ENCODE measurements around the gene NFIC. TPM values are rescaled to one million over a fixed set of nuclear protein-coding genes. Genes with fewer than 3 reads are reported as not detected.

Gene NFIC
- total and polyA plus RNA-seq, 2 of the 4 experiments (the other 2 are of a cell fraction): 21.9 to 32.1 TPM

DNA sequence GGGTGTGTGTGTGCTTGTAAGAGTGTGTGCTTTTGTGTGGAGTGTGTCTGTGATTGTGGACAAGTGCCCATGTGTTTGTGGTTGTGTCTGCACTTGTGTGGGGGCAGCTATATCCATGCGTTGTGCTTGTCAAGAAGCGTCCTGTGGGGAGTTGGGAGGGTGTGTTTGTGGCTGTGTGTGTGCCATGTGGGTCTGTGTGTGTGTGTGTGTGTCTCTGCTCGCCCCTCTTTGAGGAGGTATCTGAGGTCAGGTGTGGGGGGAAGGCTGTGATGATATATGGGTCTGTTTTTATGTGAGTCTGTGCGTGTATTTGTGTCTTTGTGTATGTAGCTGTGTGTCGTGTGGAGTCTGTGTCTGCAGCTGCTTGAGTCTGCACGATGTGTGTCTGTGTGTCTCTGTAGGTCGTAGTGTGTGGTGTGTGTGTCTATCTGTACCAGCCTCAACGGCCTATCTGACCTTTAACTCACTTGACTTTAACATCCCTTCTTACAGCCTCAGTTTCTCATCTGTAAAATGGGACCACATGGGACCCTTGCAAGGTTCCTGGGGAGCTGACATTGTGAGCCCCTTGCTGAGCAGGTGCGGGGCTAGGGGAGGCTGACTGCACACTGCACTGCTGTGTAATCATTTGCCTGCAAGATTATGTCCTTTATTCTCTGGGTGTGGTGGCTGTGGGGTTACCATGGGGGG, 4.0 kb upstream of the NFIC start:
- Histone ChIP-seq H3K4me1 (ENCODE audit: control insufficient read depth, insufficient read depth, low read length) (peaks cover 12% of the 10 kb centered on the region), H3K18ac (ENCODE audit: low read depth, low read length) (no peak overlapping the region), H3K36me3 (ENCODE audit: control insufficient read depth, insufficient read depth, low read length) (no peaks in the 10 kb centered on the region), H2AK9ac (replicated peaks; ENCODE audit: low read depth, low read length, poor library complexity) (no peak overlapping the region), H3K9ac (ENCODE audit: low read depth, low read length) (no peak overlapping the region), H4K20me1 (ENCODE audit: insufficient read depth, low read length) (peaks cover 36% of the 10 kb centered on the region), H2BK120ac (ENCODE audit: low read depth, low read length) (no peak overlapping the region), H3K9me1 (ENCODE audit: insufficient read depth, low read length) (peaks cover 6% of the 10 kb centered on the region; the same call in 1 of the 2 replicates), H3K4me2 (ENCODE audit: low read depth, low read length) (no peak overlapping the region; the same call in 1 of the 2 replicates), H4K8ac (ENCODE audit: low read depth in 2 of 2, low read length in 2 of 2) (no peak overlapping the region), H3K9me3 (ENCODE audit: control insufficient read depth, insufficient read depth, low read length) (no peaks in the 10 kb centered on the region), H3K79me1 (ENCODE audit: low read depth in 1 of 2, low read length in 2 of 2) (peaks cover 14 to 51% of the 10 kb centered on the region in 2 experiments; a peak in 3 of 4 replicates), H2BK5ac (ENCODE audit: low read depth, low read length, poor library complexity, severe bottlenecking) (no peak overlapping the region), H3K4ac (ENCODE audit: low read depth, low read length) (no peak overlapping the region), H4K91ac (ENCODE audit: insufficient read depth, low read depth, low read length) (no peak overlapping the region), H3K27me3 (ENCODE audit: control insufficient read depth, insufficient read depth, low read length) (no peaks in the 10 kb centered on the region), H3K56ac (ENCODE audit: extremely low read depth, insufficient read depth, low read length) (no peak overlapping the region), H4K5ac (ENCODE audit: low read depth, low read length) (no peak overlapping the region), H3K27ac (ENCODE audit: insufficient read depth, low read length) (no peak overlapping the region), H3K14ac (replicated peaks; ENCODE audit: low read depth, low read length) (no peak overlapping the region), H2BK15ac (ENCODE audit: low read depth, low read length) (no peak overlapping the region), H2AK5ac (ENCODE audit: low read depth, low read length) (peak overlapping the region; percentile 71; the same call in 1 of the 2 replicates), H3K23ac (ENCODE audit: low read depth, low read length) (peak overlapping the region; percentile 81), H3K4me3 (ENCODE audit: insufficient read depth, low read depth, low read length) (no peak overlapping the region), H2BK20ac (ENCODE audit: low read depth, low read length) (no peak overlapping the region), H2AFZ (replicated peaks; ENCODE audit: low read length, poor library complexity) (peak overlapping the region; percentile 59)
- CTCF ChIA-PET: no interaction called here
- POLR2A ChIA-PET (ENCODE audit: unreplicated experiment): no interaction called here
- DNase-seq (no peak), ATAC-seq (ENCODE audit: low read depth) (no peak)
- 60% methylated on average over 1 of the region's 9 CpGs; no CpG with 5 or more reads in 1 of the 2 experiments for WGBS, 2 experiments (ENCODE audit: extremely low coverage in 2 of 2, insufficient read length in 1 of 2)
- TF ChIP-seq MAZ (IDR thresholded peaks at IDR 0.05; ENCODE audit: borderline replicate concordance, low read depth, low read length): no peak
- TF ChIP-seq RCOR1 (IDR thresholded peaks at IDR 0.05; ENCODE audit: insufficient replicate concordance, low read length): no peak
- no peak for TF ChIP-seq CHD1 (IDR thresholded peaks at IDR 0.05; ENCODE audit: low read depth, low read length)
- TF ChIP-seq BHLHE40 (IDR thresholded peaks at IDR 0.05; ENCODE audit: low read depth, low read length): no peak
- TF ChIP-seq FOS (IDR thresholded peaks at IDR 0.05; ENCODE audit: low read depth, low read length): no peak
- TF ChIP-seq, protein P1, sequence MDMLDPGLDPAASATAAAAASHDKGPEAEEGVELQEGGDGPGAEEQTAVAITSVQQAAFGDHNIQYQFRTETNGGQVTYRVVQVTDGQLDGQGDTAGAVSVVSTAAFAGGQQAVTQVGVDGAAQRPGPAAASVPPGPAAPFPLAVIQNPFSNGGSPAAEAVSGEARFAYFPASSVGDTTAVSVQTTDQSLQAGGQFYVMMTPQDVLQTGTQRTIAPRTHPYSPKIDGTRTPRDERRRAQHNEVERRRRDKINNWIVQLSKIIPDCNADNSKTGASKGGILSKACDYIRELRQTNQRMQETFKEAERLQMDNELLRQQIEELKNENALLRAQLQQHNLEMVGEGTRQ (IDR thresholded peaks at IDR 0.05; ENCODE audit: low read depth, low read length): no peak
- no peak for TF ChIP-seq MAFK (IDR thresholded peaks at IDR 0.05; ENCODE audit: low read depth, low read length)
- TF ChIP-seq RFX5 (IDR thresholded peaks at IDR 0.05; ENCODE audit: low read depth, low read length): no peak
- TF ChIP-seq, protein P2, sequence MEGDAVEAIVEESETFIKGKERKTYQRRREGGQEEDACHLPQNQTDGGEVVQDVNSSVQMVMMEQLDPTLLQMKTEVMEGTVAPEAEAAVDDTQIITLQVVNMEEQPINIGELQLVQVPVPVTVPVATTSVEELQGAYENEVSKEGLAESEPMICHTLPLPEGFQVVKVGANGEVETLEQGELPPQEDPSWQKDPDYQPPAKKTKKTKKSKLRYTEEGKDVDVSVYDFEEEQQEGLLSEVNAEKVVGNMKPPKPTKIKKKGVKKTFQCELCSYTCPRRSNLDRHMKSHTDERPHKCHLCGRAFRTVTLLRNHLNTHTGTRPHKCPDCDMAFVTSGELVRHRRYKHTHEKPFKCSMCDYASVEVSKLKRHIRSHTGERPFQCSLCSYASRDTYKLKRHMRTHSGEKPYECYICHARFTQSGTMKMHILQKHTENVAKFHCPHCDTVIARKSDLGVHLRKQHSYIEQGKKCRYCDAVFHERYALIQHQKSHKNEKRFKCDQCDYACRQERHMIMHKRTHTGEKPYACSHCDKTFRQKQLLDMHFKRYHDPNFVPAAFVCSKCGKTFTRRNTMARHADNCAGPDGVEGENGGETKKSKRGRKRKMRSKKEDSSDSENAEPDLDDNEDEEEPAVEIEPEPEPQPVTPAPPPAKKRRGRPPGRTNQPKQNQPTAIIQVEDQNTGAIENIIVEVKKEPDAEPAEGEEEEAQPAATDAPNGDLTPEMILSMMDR (conservative IDR thresholded peaks at IDR 0.05; ENCODE audit: low read depth, low read length): no peak
- TF ChIP-seq RAD21 (IDR thresholded peaks at IDR 0.05; ENCODE audit: low read length): no peak
- no peak for TF ChIP-seq POLR2A (IDR thresholded peaks at IDR 0.05; ENCODE audit: low read depth, low read length)
- TF ChIP-seq SMC3 (IDR thresholded peaks at IDR 0.05; ENCODE audit: low read depth, low read length): no peak
- no peak for TF ChIP-seq MXI1 (IDR thresholded peaks at IDR 0.05; ENCODE audit: borderline replicate concordance, low read depth, low read length)
- in situ Hi-C loops (cut with MboI; ENCODE audit: low sequenced_read_pairs): no loop called here
- dilution Hi-C loops (cut with HindIII; ENCODE audit: low sequenced_read_pairs, unreplicated experiment): no loop called here
- BruUV-seq (replicated peaks): no TSS peak
- intact Hi-C loops (cut with micrococcal nuclease): no loop called here
